ENCODE measurements around the gene REP15.
"Not testable (repeated sequence)": the region's sequence is repeated elsewhere in the genome, so short reads cannot be mapped to it uniquely, and the experiment has no call there.

The REP15 gene, protein sequence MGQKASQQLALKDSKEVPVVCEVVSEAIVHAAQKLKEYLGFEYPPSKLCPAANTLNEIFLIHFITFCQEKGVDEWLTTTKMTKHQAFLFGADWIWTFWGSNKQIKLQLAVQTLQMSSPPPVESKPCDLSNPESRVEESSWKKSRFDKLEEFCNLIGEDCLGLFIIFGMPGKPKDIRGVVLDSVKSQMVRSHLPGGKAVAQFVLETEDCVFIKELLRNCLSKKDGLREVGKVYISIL

DNA sequence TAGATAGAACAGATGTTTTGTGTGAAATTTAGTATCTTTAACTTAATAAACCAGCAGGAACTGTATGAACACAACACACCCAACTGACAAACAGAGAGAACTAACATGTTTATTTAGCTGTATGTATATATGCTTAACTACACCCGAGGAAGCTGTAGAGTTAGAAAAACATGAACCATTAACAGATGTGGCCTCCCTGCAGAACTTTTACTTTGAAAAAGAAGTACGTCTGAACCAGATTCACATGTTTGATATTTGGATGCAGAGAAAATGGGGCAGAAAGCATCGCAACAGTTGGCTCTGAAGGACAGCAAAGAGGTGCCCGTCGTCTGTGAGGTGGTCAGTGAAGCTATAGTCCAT, at the start of gene REP15:
Gene REP15 (plus strand): TSS at position 155 of the 360 bp plus-strand sequence. CDS start 116 bp downstream, at position 271.
- peaks cover 26% of the 10 kb centered on the region for H3K36me3 ChIP-seq (ENCODE audit: insufficient read depth, low read length)
- H3K27ac ChIP-seq (ENCODE audit: low read depth, low read length) = no peak within 1 kb of the TSS
- H3K9me3 ChIP-seq (ENCODE audit: low read length) = no peaks in the 10 kb centered on the region
- H3K4me3 ChIP-seq (ENCODE audit: low read depth in 1 of 2, low read length in 2 of 2) = no peak within 1 kb of the TSS
- H3K9ac ChIP-seq (ENCODE audit: low read length) = no peak within 1 kb of the TSS
- H3K27me3 ChIP-seq (ENCODE audit: control insufficient read depth in 1 of 2, insufficient read depth in 2 of 2, low read length in 2 of 2) = no peaks in the 10 kb centered on the region
- no peaks in the 10 kb centered on the region for H3K4me1 ChIP-seq (ENCODE audit: insufficient read depth, low read length)

DNA sequence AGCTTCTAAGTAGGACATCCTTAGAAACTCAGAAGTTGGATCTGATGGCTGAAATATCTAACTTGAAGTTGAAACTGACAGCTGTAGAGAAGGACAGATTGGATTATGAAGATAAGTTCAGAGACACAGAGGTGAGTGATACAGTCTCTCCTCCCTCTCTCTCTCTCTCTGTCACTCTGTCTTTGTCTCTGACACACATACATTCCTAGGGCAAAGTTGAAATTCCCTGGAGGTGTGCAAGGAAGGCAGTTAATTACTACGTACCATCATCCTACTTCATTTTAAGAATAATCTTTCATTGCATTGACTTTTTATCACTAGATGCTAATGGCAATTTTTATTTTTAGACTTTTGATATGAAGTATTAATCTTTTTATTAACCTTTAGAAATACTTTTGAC, 46.2 kb upstream of the REP15 start:
- H3K9me3 ChIP-seq (ENCODE audit: low read length) = no peaks in the 10 kb centered on the region
- H3K27me3 ChIP-seq (ENCODE audit: control insufficient read depth in 1 of 2, insufficient read depth in 2 of 2, low read length in 2 of 2) = no peaks in the 10 kb centered on the region
- H3K27ac ChIP-seq (ENCODE audit: low read depth, low read length) = no peak overlapping the region
- no peak overlapping the region for H3K4me3 ChIP-seq (ENCODE audit: low read depth in 1 of 2, low read length in 2 of 2)
- H3K9ac ChIP-seq (ENCODE audit: low read length) = no peak overlapping the region
- peaks cover 7% of the 10 kb centered on the region for H3K36me3 ChIP-seq (ENCODE audit: insufficient read depth, low read length)
- no peaks in the 10 kb centered on the region for H3K4me1 ChIP-seq (ENCODE audit: insufficient read depth, low read length)

DNA sequence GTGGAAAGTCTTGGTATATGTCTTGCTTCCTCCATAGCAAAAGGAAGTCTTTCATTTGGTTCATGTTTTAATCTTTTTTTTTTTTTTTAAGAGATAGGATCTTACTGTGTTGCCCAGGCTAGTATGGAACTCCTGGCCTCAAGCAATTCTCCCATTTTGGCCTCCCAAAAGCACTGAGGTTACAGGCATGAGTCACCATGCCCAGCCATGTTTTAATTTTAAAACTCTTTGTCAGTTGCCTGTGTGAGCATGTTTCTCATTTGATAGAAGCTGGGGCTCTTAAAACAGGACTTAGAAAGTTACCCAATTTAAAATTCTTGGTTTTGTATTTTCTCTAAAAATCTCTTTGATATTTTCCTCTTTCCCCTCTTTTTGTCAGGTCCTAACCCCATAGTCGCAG, 45.0 kb upstream of the REP15 start:
- H3K9me3 ChIP-seq (ENCODE audit: low read length) = no peaks in the 10 kb centered on the region
- no peaks in the 10 kb centered on the region for H3K27me3 ChIP-seq (ENCODE audit: control insufficient read depth in 1 of 2, insufficient read depth in 2 of 2, low read length in 2 of 2)
- H3K27ac ChIP-seq (ENCODE audit: low read depth, low read length) = no peak overlapping the region
- no peak overlapping the region for H3K4me3 ChIP-seq (ENCODE audit: low read depth in 1 of 2, low read length in 2 of 2)
- H3K9ac ChIP-seq (ENCODE audit: low read length) = no peak overlapping the region
- peaks cover 7% of the 10 kb centered on the region for H3K36me3 ChIP-seq (ENCODE audit: insufficient read depth, low read length)
- no peaks in the 10 kb centered on the region for H3K4me1 ChIP-seq (ENCODE audit: insufficient read depth, low read length)

DNA sequence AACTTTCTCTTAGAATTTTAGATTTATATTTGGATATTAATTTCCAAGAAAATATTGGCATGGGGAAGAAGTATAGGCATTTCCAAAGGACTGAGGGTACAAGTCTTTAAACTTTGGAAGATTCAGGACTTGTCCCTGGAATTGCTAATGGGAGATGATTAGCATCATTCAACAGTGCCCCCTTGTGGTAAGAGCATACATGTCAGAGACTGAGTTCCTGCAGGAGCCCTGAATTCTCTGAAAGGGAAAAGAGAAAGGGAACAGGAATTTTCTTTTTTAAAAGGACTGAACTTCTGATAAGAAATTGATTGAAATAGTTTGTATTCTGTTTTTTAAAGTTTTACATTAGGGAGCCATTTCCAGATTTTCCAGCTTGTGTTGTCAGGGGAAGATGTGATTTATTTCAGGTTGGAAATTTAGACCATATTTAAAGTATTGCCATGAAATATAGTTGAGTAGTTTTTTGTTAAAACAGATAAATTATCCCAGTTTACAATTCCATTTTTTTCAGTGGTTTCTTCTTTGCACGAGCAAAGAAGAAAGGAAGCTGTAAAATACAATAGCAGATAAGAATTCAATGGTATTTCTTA, 44.0 kb upstream of the REP15 start:
- H3K27ac ChIP-seq (ENCODE audit: low read depth, low read length) = no peak overlapping the region

DNA sequence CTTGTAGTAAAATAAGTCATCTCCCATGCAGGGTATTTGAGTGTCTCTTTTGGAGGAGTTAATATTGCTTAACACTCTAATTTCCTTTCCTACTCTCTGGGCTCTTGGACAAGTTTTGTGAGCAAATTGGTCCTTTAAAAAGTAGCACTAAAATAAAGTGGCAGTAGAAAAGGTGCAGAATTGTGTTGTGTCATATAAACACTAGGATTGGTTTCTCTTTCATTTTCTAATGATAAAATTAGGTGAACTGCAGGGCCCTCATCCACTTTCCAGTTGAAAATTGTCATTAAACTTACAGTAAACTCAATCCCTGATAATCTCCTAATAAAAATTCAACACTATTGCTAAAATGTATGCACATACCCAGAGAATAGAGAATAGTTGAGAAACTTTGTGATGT, 42.6 kb upstream of the REP15 start:
- no peak overlapping the region for H3K27ac ChIP-seq (ENCODE audit: low read depth, low read length)
- no peaks in the 10 kb centered on the region for H3K27me3 ChIP-seq (ENCODE audit: control insufficient read depth in 1 of 2, insufficient read depth in 2 of 2, low read length in 2 of 2)
- no peak overlapping the region for H3K9ac ChIP-seq (ENCODE audit: low read length)
- H3K4me3 ChIP-seq (ENCODE audit: low read depth in 1 of 2, low read length in 2 of 2) = no peak overlapping the region
- peaks cover 15% of the 10 kb centered on the region for H3K36me3 ChIP-seq (ENCODE audit: insufficient read depth, low read length)
- no peaks in the 10 kb centered on the region for H3K9me3 ChIP-seq (ENCODE audit: low read length)
- H3K4me1 ChIP-seq (ENCODE audit: insufficient read depth, low read length) = no peaks in the 10 kb centered on the region

More for the DNA sequence above, 44.0 kb upstream of the REP15 start:
- H3K9me3 ChIP-seq (ENCODE audit: low read length) = no peaks in the 10 kb centered on the region
- H3K9ac ChIP-seq (ENCODE audit: low read length) = no peak overlapping the region
- no peaks in the 10 kb centered on the region for H3K4me1 ChIP-seq (ENCODE audit: insufficient read depth, low read length)
- H3K4me3 ChIP-seq (ENCODE audit: low read depth in 1 of 2, low read length in 2 of 2) = no peak overlapping the region
- H3K27me3 ChIP-seq (ENCODE audit: control insufficient read depth in 1 of 2, insufficient read depth in 2 of 2, low read length in 2 of 2) = no peaks in the 10 kb centered on the region
- peaks cover 13% of the 10 kb centered on the region for H3K36me3 ChIP-seq (ENCODE audit: insufficient read depth, low read length)

DNA sequence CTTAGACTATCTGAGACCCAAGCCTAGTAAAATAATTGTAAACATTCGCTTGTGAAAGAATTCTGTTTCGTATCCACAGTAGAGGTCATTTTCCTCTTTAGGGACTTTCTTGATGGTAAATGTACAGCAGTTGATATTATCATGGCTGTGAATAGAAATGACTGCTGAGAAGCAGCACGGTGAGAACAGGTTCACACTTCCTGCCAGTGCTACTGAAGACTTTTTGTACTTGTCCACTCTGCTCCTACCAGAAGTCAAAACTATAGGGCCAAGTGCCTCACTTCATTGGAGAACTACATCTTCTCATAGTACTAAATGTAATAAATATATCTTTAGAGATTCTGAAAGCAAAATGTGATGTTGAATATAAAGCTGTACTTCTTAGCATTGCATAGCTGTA, 40.8 kb upstream of the REP15 start:
- H3K36me3 ChIP-seq (ENCODE audit: insufficient read depth, low read length) = peaks cover 15% of the 10 kb centered on the region
- not testable (repeated sequence) for H3K9ac ChIP-seq (ENCODE audit: low read length); H3K4me3 ChIP-seq (ENCODE audit: low read depth in 1 of 2, low read length in 2 of 2); H3K27ac ChIP-seq (ENCODE audit: low read depth, low read length); H3K4me1 ChIP-seq (ENCODE audit: insufficient read depth, low read length); H3K9me3 ChIP-seq (ENCODE audit: low read length); H3K27me3 ChIP-seq (ENCODE audit: control insufficient read depth in 1 of 2, insufficient read depth in 2 of 2, low read length in 2 of 2)

DNA sequence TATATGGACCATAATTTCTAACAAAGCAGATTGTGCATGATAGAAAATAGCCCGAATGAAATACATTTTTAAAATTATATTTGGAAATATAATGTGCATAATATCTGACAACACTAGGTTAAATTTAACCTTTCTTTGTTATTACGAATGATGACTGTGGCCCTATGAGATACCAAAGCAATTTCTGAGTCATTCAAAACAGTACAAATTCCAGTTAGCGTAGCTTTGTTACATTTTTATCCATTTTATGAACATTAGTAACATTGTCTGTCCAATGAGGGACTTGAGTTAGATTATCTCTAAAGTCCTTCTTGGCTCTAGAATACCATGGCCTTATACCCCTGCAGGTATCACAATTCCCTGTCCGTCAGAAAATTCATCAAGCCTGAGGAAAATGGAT, 39.0 kb upstream of the REP15 start:
- H3K9ac ChIP-seq (ENCODE audit: low read length) = no peak overlapping the region
- no peak overlapping the region for H3K4me3 ChIP-seq (ENCODE audit: low read depth in 1 of 2, low read length in 2 of 2)
- no peaks in the 10 kb centered on the region for H3K9me3 ChIP-seq (ENCODE audit: low read length)
- H3K27ac ChIP-seq (ENCODE audit: low read depth, low read length) = no peak overlapping the region
- H3K36me3 ChIP-seq (ENCODE audit: insufficient read depth, low read length) = peaks cover 24% of the 10 kb centered on the region
- H3K4me1 ChIP-seq (ENCODE audit: insufficient read depth, low read length) = no peaks in the 10 kb centered on the region
- no peaks in the 10 kb centered on the region for H3K27me3 ChIP-seq (ENCODE audit: control insufficient read depth in 1 of 2, insufficient read depth in 2 of 2, low read length in 2 of 2)

DNA sequence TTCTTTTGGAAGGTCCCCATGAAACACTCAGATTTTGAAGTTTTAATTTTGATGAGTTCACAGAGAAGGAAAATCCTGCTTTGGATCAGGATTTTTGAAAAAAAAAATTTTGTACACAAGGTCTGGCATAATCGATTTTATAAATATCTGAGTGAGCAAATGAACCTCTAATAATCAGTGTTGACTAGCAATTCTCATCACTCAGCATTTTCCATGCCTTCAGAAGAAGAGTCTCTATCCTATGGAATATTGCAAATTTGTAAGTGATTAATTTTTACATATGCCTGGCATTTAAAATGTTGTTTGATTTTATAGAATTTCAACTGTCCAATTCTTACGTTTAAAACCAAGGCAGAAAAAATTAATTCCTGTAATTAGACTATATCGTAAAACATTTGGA, 30.5 kb upstream of the REP15 start:
- H3K27ac ChIP-seq (ENCODE audit: low read depth, low read length) = no peak overlapping the region
- no peaks in the 10 kb centered on the region for H3K27me3 ChIP-seq (ENCODE audit: control insufficient read depth in 1 of 2, insufficient read depth in 2 of 2, low read length in 2 of 2)
- H3K36me3 ChIP-seq (ENCODE audit: insufficient read depth, low read length) = peaks cover 31% of the 10 kb centered on the region
- H3K4me1 ChIP-seq (ENCODE audit: insufficient read depth, low read length) = no peaks in the 10 kb centered on the region
- no peak overlapping the region for H3K9ac ChIP-seq (ENCODE audit: low read length)
- H3K9me3 ChIP-seq (ENCODE audit: low read length) = no peaks in the 10 kb centered on the region
- H3K4me3 ChIP-seq (ENCODE audit: low read depth in 1 of 2, low read length in 2 of 2) = no peak overlapping the region

DNA sequence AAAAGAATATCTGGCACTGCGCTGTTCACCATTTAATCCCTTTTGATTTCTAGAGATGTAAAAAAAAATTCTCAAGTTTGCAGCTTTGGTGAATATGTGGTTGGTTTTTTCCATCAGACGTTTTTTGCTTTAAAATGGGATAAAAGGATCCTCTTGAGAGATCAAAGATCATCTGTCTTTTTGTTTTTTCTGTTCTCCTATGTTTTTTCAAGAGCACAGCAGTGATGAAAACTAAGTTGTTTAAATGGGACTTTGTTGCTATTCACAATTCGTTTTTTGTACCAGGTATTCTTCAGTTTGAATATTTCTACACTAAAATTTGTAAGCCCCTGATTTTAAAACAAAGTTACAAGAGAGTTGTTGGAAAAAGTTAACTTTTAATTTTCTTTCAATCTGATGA, 29.7 kb upstream of the REP15 start:
- no peaks in the 10 kb centered on the region for H3K9me3 ChIP-seq (ENCODE audit: low read length)
- no peak overlapping the region for H3K9ac ChIP-seq (ENCODE audit: low read length)
- H3K4me1 ChIP-seq (ENCODE audit: insufficient read depth, low read length) = no peaks in the 10 kb centered on the region
- H3K27me3 ChIP-seq (ENCODE audit: control insufficient read depth in 1 of 2, insufficient read depth in 2 of 2, low read length in 2 of 2) = no peaks in the 10 kb centered on the region
- H3K27ac ChIP-seq (ENCODE audit: low read depth, low read length) = no peak overlapping the region
- no peak overlapping the region for H3K4me3 ChIP-seq (ENCODE audit: low read depth in 1 of 2, low read length in 2 of 2)
- peaks cover 26% of the 10 kb centered on the region for H3K36me3 ChIP-seq (ENCODE audit: insufficient read depth, low read length)

DNA sequence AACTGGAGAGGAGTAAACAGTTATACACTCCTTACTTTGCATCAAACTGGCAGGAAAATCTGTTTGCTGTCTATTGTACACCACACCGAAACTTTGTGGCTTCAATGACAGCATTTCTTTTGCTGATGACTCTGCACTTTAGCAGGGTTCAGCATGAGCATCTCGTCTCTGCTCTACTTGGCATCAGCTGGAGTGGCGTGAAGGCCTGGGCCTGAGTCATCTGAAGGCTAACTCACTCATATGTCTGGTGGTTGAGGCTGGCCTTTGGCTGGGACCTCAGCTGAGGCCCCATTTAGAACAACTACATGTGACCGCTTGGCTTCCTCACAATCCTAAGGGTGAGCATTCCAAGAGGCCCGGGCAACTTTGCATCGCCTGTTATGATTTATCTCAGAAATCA, 28.7 kb upstream of the REP15 start:
- Histone ChIP-seq H3K4me3 (ENCODE audit: low read depth in 1 of 2, low read length in 2 of 2) (no peak overlapping the region), H3K4me1 (ENCODE audit: insufficient read depth, low read length) (no peaks in the 10 kb centered on the region), H3K36me3 (ENCODE audit: insufficient read depth, low read length) (peaks cover 27% of the 10 kb centered on the region), H3K9ac (ENCODE audit: low read length) (no peak overlapping the region), H3K27ac (ENCODE audit: low read depth, low read length) (no peak overlapping the region), H3K9me3 (ENCODE audit: low read length) (no peaks in the 10 kb centered on the region), H3K27me3 (ENCODE audit: control insufficient read depth in 1 of 2, insufficient read depth in 2 of 2, low read length in 2 of 2) (no peaks in the 10 kb centered on the region)

DNA sequence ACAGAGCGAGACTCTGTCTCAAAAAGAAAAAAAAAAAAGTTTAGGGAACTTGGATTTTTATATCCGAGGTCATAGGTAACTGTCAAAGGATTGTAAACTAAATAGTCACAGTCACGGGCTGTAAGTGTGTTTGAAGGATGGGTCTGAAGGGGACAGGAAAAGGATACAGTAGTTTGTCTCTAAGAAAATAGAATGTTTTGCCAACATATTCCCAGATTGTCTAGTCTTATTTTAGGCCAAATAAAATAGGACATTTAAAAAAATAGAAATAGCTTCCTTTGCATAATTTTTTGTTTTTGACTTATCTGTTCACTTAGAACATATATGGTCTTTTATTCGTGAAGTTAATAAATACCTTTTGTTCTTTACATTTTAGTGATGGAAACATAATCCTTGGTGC, 24.2 kb upstream of the REP15 start:
- no peaks in the 10 kb centered on the region for H3K4me1 ChIP-seq (ENCODE audit: insufficient read depth, low read length)
- H3K27me3 ChIP-seq (ENCODE audit: control insufficient read depth in 1 of 2, insufficient read depth in 2 of 2, low read length in 2 of 2) = no peaks in the 10 kb centered on the region
- H3K4me3 ChIP-seq (ENCODE audit: low read depth in 1 of 2, low read length in 2 of 2) = no peak overlapping the region
- H3K9ac ChIP-seq (ENCODE audit: low read length) = no peak overlapping the region
- peaks cover 31% of the 10 kb centered on the region for H3K36me3 ChIP-seq (ENCODE audit: insufficient read depth, low read length)
- no peak overlapping the region for H3K27ac ChIP-seq (ENCODE audit: low read depth, low read length)
- H3K9me3 ChIP-seq (ENCODE audit: low read length) = no peaks in the 10 kb centered on the region

DNA sequence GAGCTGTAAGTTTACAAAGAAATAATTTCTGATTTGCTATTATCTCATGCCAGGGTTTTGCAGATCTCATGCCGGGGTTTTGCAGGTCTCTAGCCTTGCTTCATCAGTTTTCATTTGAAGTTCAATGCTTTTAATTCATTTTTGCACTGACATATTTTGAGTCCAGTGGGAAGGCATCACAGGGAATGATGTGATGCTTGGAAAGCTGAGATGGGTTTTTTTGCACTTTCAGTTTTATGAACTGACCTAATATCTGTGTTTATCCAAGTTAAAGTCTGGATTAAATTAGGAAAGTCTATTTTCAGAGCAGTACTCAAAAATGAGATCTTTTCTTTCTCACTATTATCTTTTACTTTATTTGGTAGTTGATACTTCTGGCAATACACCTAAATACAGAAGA, 23.6 kb upstream of the REP15 start:
- H3K9ac ChIP-seq (ENCODE audit: low read length) = no peak overlapping the region

More for the DNA sequence above, 23.6 kb upstream of the REP15 start:
- Histone ChIP-seq H3K27ac (ENCODE audit: low read depth, low read length) (no peak overlapping the region), H3K4me3 (ENCODE audit: low read depth in 1 of 2, low read length in 2 of 2) (no peak overlapping the region), H3K27me3 (ENCODE audit: control insufficient read depth in 1 of 2, insufficient read depth in 2 of 2, low read length in 2 of 2) (no peaks in the 10 kb centered on the region), H3K9me3 (ENCODE audit: low read length) (no peaks in the 10 kb centered on the region), H3K36me3 (ENCODE audit: insufficient read depth, low read length) (peaks cover 30% of the 10 kb centered on the region), H3K4me1 (ENCODE audit: insufficient read depth, low read length) (no peaks in the 10 kb centered on the region)
